ENCODE measurements around the gene CDH4.

CDH4 gene

GRCh38 chr20:61795669-61796630 is 543.9 kb downstream of the CDH4 start:
- H3K4me1 ChIP-seq (ENCODE audit: control insufficient read depth in 1 of 2, insufficient read depth in 1 of 2, low read depth in 1 of 2, low read length in 1 of 2): no peaks in the 10 kb centered on the region
- no peaks in the 10 kb centered on the region for H3K27me3 ChIP-seq
- H3K27ac ChIP-seq: no peak overlapping the region
- no peaks in the 10 kb centered on the region for H3K36me3 ChIP-seq
- no peak for TF ChIP-seq CTCF (IDR thresholded peaks at IDR 0.05)
- H3K4me3 ChIP-seq (ENCODE audit: low read depth in 1 of 2, low read length in 1 of 2): no peak overlapping the region
- no peaks in the 10 kb centered on the region for H3K9me3 ChIP-seq

GRCh38 chr20:61796738-61797137 is 544.7 kb downstream of the CDH4 start:
- no peaks in the 10 kb centered on the region for H3K4me1 ChIP-seq (ENCODE audit: control insufficient read depth in 1 of 2, insufficient read depth in 1 of 2, low read depth in 1 of 2, low read length in 1 of 2)
- no peaks in the 10 kb centered on the region for H3K9me3 ChIP-seq
- no peaks in the 10 kb centered on the region for H3K36me3 ChIP-seq
- TF ChIP-seq CTCF (IDR thresholded peaks at IDR 0.05): no peak
- H3K27ac ChIP-seq: no peak overlapping the region
- H3K27me3 ChIP-seq: no peaks in the 10 kb centered on the region
- no peak overlapping the region for H3K4me3 ChIP-seq (ENCODE audit: low read depth in 1 of 2, low read length in 1 of 2)

- no peak overlapping the region for H3K27ac ChIP-seq
- no peaks in the 10 kb centered on the region for H3K4me1 ChIP-seq (ENCODE audit: control insufficient read depth in 1 of 2, insufficient read depth in 1 of 2, low read depth in 1 of 2, low read length in 1 of 2)
- no peaks in the 10 kb centered on the region for H3K36me3 ChIP-seq
- no peak overlapping the region for H3K4me3 ChIP-seq (ENCODE audit: low read depth in 1 of 2, low read length in 1 of 2)
- H3K9me3 ChIP-seq: no peaks in the 10 kb centered on the region
- no peaks in the 10 kb centered on the region for H3K27me3 ChIP-seq
- no peak for TF ChIP-seq CTCF (IDR thresholded peaks at IDR 0.05)
Observed at GRCh38 chr20:61797200-61797599, 545.1 kb downstream of the CDH4 start.

- Histone ChIP-seq H3K36me3 (no peaks in the 10 kb centered on the region), H3K4me1 (ENCODE audit: control insufficient read depth in 1 of 2, insufficient read depth in 1 of 2, low read depth in 1 of 2, low read length in 1 of 2) (no peaks in the 10 kb centered on the region), H3K9me3 (no peaks in the 10 kb centered on the region), H3K27ac (no peak overlapping the region), H3K27me3 (peaks cover 3% of the 10 kb centered on the region), H3K4me3 (ENCODE audit: low read depth in 1 of 2, low read length in 1 of 2) (no peak overlapping the region)
- TF ChIP-seq CTCF (IDR thresholded peaks at IDR 0.05): no peak
Observed at GRCh38 chr20:61797971-61798411, 545.9 kb downstream of the CDH4 start.

- Histone ChIP-seq H3K4me1 (ENCODE audit: control insufficient read depth in 1 of 2, insufficient read depth in 1 of 2, low read depth in 1 of 2, low read length in 1 of 2) (no peaks in the 10 kb centered on the region), H3K4me3 (ENCODE audit: low read depth in 1 of 2, low read length in 1 of 2) (no peak overlapping the region), H3K27me3 (peaks cover 10% of the 10 kb centered on the region), H3K9me3 (no peaks in the 10 kb centered on the region), H3K27ac (no peak overlapping the region), H3K36me3 (no peaks in the 10 kb centered on the region)
- TF ChIP-seq CTCF (IDR thresholded peaks at IDR 0.05): no peak
Observed at GRCh38 chr20:61798632-61799031, 546.6 kb downstream of the CDH4 start.
